WERI-Rb-1 (cell line): ENCODE results near the gene FBXW4.

Source experiments
- DNase-seq: peaks from one replicate; pipeline ENCODE4 v3.0.0-alpha.2; 2020
- H3K27ac ChIP-seq: fragments of 250-450 bp; sonication (Bioruptor Pico); 2 replicates; pipeline ENCODE4 v1.5.1; 2020; ENCODE audit warnings: mild to moderate bottlenecking, moderate library complexity
- H3K27me3 ChIP-seq: fragments of 250-450 bp; sonication (Bioruptor Pico); 2 replicates; pipeline ENCODE4 v1.5.1; 2021; ENCODE audit warnings: mild to moderate bottlenecking, low read depth, moderate library complexity; ENCODE audit not compliant: insufficient read depth, severe bottlenecking
- H3K36me3 ChIP-seq: fragments of 250-450 bp; sonication (Bioruptor Pico); 2 replicates; pipeline ENCODE4 v1.5.1; 2020; ENCODE audit warnings: mild to moderate bottlenecking, moderate library complexity
- H3K4me3 ChIP-seq: 2 replicates; pipeline ENCODE4 v1.5.1; 2011; ENCODE audit warnings: low read depth, mild to moderate bottlenecking, control low read depth, low read length
- H3K9me3 ChIP-seq: fragments of 250-450 bp; sonication (Bioruptor Pico); 2 replicates; pipeline ENCODE4 v1.5.1; 2021; ENCODE audit warnings: mild to moderate bottlenecking, moderate library complexity; ENCODE audit not compliant: severe bottlenecking
- TF ChIP-seq, protein P1 (sequence below): IDR thresholded peaks from 2 replicates; pipeline ENCODE4 v1.5.1; 2011; ENCODE audit warnings: low read depth, mild to moderate bottlenecking, control low read depth, inconsistent platforms, low read length

Gene FBXW4

DNA sequence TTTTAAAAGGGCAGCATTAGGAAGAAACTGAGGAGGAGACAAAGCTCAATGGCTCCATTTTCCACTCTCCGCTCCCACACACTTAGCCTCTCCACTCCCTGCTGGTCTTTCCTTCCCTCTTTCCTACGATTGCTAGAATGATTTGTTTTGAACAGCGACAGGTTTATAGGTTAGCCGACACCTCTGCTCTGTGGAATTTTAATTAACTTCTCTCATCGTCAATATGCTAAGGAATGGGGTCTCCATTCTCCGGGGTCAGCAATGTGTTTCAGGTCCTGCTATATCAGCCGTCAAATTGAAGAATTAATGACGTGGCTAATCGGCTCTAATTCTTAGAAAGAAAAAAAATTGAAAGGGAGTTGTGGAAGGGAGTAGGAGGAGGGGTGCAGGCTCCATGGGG lies 28.9 kb downstream of the FBXW4 start:
- H3K4me3 ChIP-seq: no peak overlapping the region
- H3K36me3 ChIP-seq: peaks cover 19% of the 10 kb centered on the region
- H3K9me3 ChIP-seq: no peaks in the 10 kb centered on the region
- no peaks in the 10 kb centered on the region for H3K27me3 ChIP-seq
- TF ChIP-seq, protein P1, sequence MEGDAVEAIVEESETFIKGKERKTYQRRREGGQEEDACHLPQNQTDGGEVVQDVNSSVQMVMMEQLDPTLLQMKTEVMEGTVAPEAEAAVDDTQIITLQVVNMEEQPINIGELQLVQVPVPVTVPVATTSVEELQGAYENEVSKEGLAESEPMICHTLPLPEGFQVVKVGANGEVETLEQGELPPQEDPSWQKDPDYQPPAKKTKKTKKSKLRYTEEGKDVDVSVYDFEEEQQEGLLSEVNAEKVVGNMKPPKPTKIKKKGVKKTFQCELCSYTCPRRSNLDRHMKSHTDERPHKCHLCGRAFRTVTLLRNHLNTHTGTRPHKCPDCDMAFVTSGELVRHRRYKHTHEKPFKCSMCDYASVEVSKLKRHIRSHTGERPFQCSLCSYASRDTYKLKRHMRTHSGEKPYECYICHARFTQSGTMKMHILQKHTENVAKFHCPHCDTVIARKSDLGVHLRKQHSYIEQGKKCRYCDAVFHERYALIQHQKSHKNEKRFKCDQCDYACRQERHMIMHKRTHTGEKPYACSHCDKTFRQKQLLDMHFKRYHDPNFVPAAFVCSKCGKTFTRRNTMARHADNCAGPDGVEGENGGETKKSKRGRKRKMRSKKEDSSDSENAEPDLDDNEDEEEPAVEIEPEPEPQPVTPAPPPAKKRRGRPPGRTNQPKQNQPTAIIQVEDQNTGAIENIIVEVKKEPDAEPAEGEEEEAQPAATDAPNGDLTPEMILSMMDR: no peak
- H3K27ac ChIP-seq: no peak overlapping the region
- no peak for DNase-seq

DNA sequence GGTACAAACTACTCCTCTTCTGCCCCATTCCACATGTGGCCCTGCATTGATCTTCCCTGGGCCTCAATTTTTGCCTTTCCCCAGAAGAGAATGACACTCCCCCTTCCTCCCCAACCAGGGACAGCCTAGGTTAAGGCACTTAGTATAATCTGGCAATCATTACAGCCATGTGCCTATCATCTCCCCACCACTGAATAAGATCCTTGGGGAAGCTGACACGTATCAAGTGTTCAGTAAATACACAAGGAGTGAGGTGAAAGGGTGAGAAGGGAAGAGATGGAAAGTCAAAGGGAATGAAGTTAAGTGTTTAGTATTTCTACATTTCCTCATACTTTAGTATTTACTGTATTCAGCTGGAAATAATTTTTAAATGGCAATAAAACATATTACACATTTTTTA lies 31.9 kb downstream of the FBXW4 start:
- no peaks in the 10 kb centered on the region for H3K27me3 ChIP-seq
- TF ChIP-seq, protein P1: no peak
- H3K36me3 ChIP-seq: peaks cover 12% of the 10 kb centered on the region
- H3K27ac ChIP-seq: no peak overlapping the region
- no peak for DNase-seq
- no peaks in the 10 kb centered on the region for H3K9me3 ChIP-seq
- no peak overlapping the region for H3K4me3 ChIP-seq

DNA sequence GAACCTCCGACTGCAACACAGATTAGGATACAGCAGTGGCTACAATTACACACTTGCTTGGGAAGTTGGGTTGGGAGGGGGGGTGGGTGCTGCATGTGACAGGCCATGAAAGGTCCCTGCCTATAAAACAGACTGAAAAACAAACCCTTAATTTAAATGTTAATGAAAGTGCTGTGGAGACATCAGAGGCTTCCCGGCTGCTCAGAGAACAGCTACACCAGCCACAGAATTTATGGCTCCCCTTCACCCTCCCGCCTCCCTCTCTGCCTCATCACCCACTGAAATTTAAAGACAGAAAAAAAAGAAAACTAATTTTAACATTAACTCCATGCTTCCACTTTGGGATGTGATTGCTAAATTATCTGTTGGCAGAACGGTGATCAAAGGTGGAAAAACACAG lies 34.7 kb downstream of the FBXW4 start:
- H3K27ac ChIP-seq: no peak overlapping the region
- no peak overlapping the region for H3K4me3 ChIP-seq
- peaks cover 8% of the 10 kb centered on the region for H3K36me3 ChIP-seq
- H3K9me3 ChIP-seq: no peaks in the 10 kb centered on the region
- no peaks in the 10 kb centered on the region for H3K27me3 ChIP-seq
- DNase-seq: no peak
- TF ChIP-seq, protein P1: no peak

DNA sequence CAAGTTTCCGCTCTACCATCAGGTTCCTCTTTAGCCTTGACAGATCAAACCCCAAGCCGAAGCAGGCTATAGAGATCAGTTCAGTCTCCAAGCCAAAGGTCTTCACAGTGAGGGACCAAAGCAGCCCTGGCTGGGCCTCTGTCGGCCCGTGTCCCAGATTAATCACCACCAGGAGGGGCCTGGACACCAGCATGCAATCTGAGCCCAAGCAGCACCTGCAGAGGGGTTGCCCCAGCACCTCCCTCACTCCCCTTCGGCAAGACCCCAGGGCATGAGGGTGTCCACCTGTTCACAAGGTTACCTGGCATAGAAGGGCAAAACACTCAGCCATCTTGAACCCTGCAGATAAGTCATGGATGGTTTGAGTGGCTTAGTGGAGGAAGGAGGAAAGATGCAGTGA lies 36.0 kb downstream of the FBXW4 start:
- no peak for DNase-seq
- Histone ChIP-seq H3K27me3 (no peaks in the 10 kb centered on the region), H3K36me3 (peaks cover 4% of the 10 kb centered on the region), H3K27ac (no peak overlapping the region), H3K9me3 (no peaks in the 10 kb centered on the region), H3K4me3 (no peak overlapping the region)
- TF ChIP-seq, protein P1: no peak

DNA sequence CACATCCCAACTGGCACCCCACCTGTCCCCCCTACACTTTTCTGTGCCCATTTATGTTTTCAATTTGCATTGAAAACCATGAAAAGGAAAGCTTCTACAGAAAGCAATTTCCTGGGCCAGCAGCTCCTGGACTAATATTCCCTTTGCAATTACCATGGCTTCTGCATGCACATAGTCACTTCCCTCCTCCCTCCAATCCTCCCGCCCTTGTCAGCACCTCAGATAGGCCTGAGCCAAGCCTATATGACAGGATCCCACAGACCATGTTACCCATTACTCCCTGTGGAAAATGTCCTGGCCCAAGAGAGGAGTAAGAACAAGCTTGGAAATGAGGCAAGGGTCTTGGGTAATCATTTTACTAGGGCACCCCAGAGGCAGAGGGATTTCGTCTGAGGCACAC lies 38.1 kb downstream of the FBXW4 start:
- DNase-seq: no peak
- Histone ChIP-seq H3K9me3 (no peaks in the 10 kb centered on the region), H3K27me3 (no peaks in the 10 kb centered on the region), H3K4me3 (no peak overlapping the region), H3K27ac (no peak overlapping the region), H3K36me3 (peaks cover 2% of the 10 kb centered on the region)
- TF ChIP-seq, protein P1: no peak

DNA sequence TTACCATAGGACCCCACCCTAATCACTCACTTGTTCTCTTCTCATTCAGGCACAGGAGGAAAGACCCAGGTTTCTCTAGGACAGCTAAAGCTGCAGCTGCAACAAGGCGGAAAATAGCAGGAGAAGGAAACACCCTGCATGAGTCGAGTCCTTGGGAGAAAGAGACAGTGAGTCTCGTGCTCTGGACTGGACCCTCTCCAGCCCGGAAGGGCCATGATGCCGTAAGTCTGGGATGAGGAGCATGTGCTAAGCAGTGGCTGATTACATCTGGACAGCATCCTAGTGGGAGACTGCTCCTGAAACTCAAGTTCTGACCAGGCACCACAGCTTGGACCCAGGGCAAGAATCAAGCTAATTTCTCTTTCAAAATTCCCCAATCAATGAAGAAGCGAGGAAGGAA lies 39.4 kb downstream of the FBXW4 start:
- no peak for DNase-seq
- TF ChIP-seq, protein P1: no peak
- no peak overlapping the region for H3K27ac ChIP-seq
- H3K36me3 ChIP-seq: peaks cover 2% of the 10 kb centered on the region
- no peak overlapping the region for H3K4me3 ChIP-seq
- no peaks in the 10 kb centered on the region for H3K27me3 ChIP-seq
- H3K9me3 ChIP-seq: no peaks in the 10 kb centered on the region
